Measurements from ENCODE around the gene CCK.

DNA sequence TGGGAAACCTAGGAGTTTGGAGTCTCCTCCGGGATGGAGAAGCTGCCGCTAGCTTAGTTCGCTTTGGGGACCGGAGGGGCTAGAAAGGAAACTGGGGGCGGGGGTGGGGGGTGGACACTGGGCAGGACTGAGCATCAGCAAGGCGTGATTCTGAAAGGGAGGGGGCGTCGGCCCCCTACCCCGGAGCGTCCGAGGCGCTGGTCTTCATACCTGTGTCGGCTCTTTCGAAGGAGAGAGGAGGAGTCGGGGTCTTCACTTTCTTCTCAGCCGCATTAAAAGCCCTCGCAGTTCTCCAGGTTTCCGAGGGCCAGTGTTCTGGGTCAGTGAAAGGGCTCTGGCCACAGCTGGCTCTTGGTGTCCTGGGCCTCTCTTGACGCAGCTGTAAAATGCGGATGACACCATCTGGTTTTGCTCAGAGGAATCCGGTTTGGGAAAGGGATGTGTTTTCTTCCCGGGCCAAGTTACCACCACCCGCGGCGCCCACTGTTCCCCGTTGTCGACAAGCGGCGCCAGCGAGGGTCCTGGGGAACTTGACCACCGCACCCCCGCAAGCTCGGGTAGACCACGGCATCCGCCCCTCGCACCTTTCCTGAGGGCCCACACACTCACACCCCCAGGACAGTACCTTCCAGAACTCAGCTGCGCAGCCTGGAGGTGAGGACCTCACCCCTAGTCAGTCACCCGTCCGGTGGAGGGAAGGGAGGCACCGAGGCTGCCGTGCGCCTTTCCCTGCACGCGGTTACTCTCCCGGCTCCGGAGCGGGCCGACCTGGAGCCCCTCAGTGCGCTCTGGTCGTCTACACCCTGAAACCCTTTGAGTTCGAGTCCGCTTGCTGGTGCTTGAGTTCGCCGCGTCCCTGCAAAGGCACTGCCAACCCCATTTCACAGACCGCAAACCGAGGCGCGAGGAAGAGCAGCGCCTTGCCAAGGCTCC is 660 bp downstream of the CCK start:
- TF ChIP-seq, protein P1, sequence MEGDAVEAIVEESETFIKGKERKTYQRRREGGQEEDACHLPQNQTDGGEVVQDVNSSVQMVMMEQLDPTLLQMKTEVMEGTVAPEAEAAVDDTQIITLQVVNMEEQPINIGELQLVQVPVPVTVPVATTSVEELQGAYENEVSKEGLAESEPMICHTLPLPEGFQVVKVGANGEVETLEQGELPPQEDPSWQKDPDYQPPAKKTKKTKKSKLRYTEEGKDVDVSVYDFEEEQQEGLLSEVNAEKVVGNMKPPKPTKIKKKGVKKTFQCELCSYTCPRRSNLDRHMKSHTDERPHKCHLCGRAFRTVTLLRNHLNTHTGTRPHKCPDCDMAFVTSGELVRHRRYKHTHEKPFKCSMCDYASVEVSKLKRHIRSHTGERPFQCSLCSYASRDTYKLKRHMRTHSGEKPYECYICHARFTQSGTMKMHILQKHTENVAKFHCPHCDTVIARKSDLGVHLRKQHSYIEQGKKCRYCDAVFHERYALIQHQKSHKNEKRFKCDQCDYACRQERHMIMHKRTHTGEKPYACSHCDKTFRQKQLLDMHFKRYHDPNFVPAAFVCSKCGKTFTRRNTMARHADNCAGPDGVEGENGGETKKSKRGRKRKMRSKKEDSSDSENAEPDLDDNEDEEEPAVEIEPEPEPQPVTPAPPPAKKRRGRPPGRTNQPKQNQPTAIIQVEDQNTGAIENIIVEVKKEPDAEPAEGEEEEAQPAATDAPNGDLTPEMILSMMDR (optimal IDR thresholded peaks at IDR 0.05 in 1 of 3, IDR thresholded peaks at IDR 0.05 in 1 of 3, conservative IDR thresholded peaks at IDR 0.05 in 1 of 3; ENCODE audit: extremely low read depth in 1 of 3, insufficient read depth in 2 of 3, low read length in 3 of 3): no peak
- TF ChIP-seq EZH2 (IDR thresholded peaks at IDR 0.05; ENCODE audit: low read length): peak; percentile 87
